Stimulated activated CD8-positive, alpha-beta memory T cell treated with anti-CD3 and anti-CD28 coated beads, Interleukin-4, amount 100 ng/mL, for 4 hours (primary cell): ENCODE measurements around the gene GMFB.

Experiments
- DNase-seq, 2 donors: peaks; one replicate each; pipeline ENCODE4 v3.0.0-alpha.2; 2020; ENCODE audit warnings: low read depth in 2 of 2, low spot score in 1 of 2

GMFB gene

GRCh38 chr14:54435500-54435981 lies 53.2 kb downstream of the GMFB start:
- DNase-seq: no peak

- DNase-seq: no peak
These were observed 60.3 kb downstream of the GMFB start for GRCh38 chr14:54428527-54428926.

- no peak for DNase-seq
These were observed 60.9 kb downstream of the GMFB start for GRCh38 chr14:54427871-54428270.

GRCh38 chr14:54425537-54426274 lies 63.1 kb downstream of the GMFB start:
- no peak for DNase-seq

GRCh38 chr14:54425068-54425467 lies 63.7 kb downstream of the GMFB start:
- no peak for DNase-seq
